Kidney (tissue), 14 donors: ENCODE results near the gene MISP. TPM values are rescaled to one million over a fixed set of nuclear protein-coding genes. Genes with fewer than 3 reads are reported as not detected.

ENCODE experiments used
- DNase-seq, 5 donors: peaks; one replicate each; pipeline ENCODE4 v3.0.0-alpha.2; 2013 to 2020
- FAIRE-seq: peaks from 2 replicates; lab custom pipeline; 2012; peaks lifted over from hg19 to GRCh38; lab: Jason Lieb, UNC
- H3K27ac ChIP-seq, 2 donors: one replicate each; pipeline ENCODE4 v1.7.0; 2013; ENCODE audit warnings: low read depth in 2 of 2, low read length in 2 of 2, inconsistent platforms in 1 of 2
- H3K27me3 ChIP-seq: one replicate; pipeline ENCODE4 v1.7.1; 2013; ENCODE audit warnings: low read length, inconsistent platforms; ENCODE audit not compliant: control insufficient read depth, insufficient read depth
- H3K36me3 ChIP-seq, 3 donors: one replicate each; pipeline versions ENCODE4 v1.7.0 to v1.7.1; 2013; ENCODE audit warnings: low read length in 3 of 3, control low read depth in 1 of 3, inconsistent platforms in 1 of 3; ENCODE audit not compliant: insufficient read depth in 3 of 3, control insufficient read depth in 2 of 3
- H3K4me1 ChIP-seq, 3 donors: one replicate each; pipeline versions ENCODE4 v1.7.0 to v1.7.1; 2013; ENCODE audit warnings: low read length in 3 of 3, inconsistent platforms in 1 of 3, low read depth in 1 of 3; ENCODE audit not compliant: control insufficient read depth in 2 of 3, insufficient read depth in 2 of 3
- H3K4me3 ChIP-seq, 3 donors: one replicate each; pipeline versions ENCODE4 v1.7.0 to v1.8.1; 2013; ENCODE audit warnings: low read length in 3 of 3, control low read depth in 1 of 3, inconsistent platforms in 1 of 3
- H3K9ac ChIP-seq, 3 donors: one replicate each; pipeline versions ENCODE4 v1.7.0 to v1.7.1; 2013; ENCODE audit warnings: low read length in 3 of 3, control low read depth in 1 of 3, inconsistent platforms in 1 of 3
- H3K9me3 ChIP-seq, 3 donors: one replicate each; pipeline versions ENCODE4 v1.7.0 to v1.7.1; 2013; ENCODE audit warnings: low read length in 3 of 3, control low read depth in 1 of 3, inconsistent platforms in 1 of 3; ENCODE audit not compliant: control insufficient read depth in 2 of 3, insufficient read depth in 1 of 3
- intact Hi-C: fragments of 100-400 bp; cut with DNase I; formaldehyde crosslinking; loops from one replicate; pipeline ENCODE4 v1.11.1; 2022
- polyA plus RNA-seq: library from polyadenylated mRNA; stranded (reverse); fragments of 350-450 nt; fragmentation: Illumina TruSeq; extraction: RNeasy Lipid Tissue Mini Kit (QIAGEN cat#74804); gene quantifications from one replicate; pipeline ENCODE4 v1.2.3, GENCODE V29; 2014; ENCODE audit warnings: low read depth, low replicate concordance; ENCODE audit not compliant: insufficient read depth
- total RNA-seq: library from RNA; stranded (reverse); fragmentation: NEBNext Ultra II Directional; extraction: Animal tissue kit (Norgen Biotek cat#: 25700); gene quantifications from one replicate; pipeline ENCODE4 v1.2.1, GENCODE V29; 2021
- TF ChIP-seq, protein P1 (sequence below): IDR thresholded peaks from 3 replicates; pipeline ENCODE4 v1.5.1; 2012; ENCODE audit warnings: mild to moderate bottlenecking, moderate library complexity, borderline replicate concordance; ENCODE audit not compliant: insufficient read depth; ENCODE audit errors: extremely low read depth
- donor health status: control.
- donor health status: control.
- donor health status: control.
- donor health status: control.
- donor health status: control.
- donor health status: DM: yes; HTN: yes; CAD: no.
- donor health status: Normal renal cell carcinoma (clear cell type).

MISP gene
- total and polyA plus RNA-seq, 2 donors from 2014 or later: 17.8 to 19.6 TPM

DNA sequence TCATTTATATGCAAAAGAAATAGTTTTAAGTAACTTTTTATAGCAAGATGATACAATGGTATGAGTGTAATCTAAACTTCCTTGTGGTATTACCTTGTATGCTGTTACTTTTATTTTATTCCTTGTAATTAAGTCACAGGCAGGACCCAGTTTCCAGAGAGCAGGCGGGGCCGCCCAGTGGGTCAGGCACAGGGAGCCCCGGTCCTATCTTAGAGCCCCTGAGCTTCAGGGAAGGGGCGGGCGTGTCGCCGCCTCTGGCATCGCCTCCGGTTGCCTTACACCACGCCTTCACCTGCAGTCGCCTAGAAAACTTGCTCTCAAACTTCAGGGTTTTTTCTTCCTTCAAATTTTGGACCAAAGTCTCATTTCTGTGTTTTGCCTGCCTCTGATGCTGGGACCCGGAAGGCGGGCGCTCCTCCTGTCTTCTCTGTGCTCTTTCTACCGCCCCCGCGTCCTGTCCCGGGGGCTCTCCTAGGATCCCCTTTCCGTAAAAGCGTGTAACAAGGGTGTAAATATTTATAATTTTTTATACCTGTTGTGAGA is 60.7 kb downstream of the MISP start:
- Histone ChIP-seq H3K27ac (no peak overlapping the region), H3K9ac (no peak overlapping the region), H3K9me3 (no peaks in the 10 kb centered on the region), H3K4me3 (no peak overlapping the region), H3K27me3 (no peaks in the 10 kb centered on the region), H3K4me1 (no peaks in the 10 kb centered on the region), H3K36me3 (peaks cover 7 to 33% (median 13%) of the 10 kb centered on the region in 3 donors)
- DNase-seq: no peak
- TF ChIP-seq, protein P1, sequence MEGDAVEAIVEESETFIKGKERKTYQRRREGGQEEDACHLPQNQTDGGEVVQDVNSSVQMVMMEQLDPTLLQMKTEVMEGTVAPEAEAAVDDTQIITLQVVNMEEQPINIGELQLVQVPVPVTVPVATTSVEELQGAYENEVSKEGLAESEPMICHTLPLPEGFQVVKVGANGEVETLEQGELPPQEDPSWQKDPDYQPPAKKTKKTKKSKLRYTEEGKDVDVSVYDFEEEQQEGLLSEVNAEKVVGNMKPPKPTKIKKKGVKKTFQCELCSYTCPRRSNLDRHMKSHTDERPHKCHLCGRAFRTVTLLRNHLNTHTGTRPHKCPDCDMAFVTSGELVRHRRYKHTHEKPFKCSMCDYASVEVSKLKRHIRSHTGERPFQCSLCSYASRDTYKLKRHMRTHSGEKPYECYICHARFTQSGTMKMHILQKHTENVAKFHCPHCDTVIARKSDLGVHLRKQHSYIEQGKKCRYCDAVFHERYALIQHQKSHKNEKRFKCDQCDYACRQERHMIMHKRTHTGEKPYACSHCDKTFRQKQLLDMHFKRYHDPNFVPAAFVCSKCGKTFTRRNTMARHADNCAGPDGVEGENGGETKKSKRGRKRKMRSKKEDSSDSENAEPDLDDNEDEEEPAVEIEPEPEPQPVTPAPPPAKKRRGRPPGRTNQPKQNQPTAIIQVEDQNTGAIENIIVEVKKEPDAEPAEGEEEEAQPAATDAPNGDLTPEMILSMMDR: no peak
- intact Hi-C loops: no loop called here
- no peak for FAIRE-seq

DNA sequence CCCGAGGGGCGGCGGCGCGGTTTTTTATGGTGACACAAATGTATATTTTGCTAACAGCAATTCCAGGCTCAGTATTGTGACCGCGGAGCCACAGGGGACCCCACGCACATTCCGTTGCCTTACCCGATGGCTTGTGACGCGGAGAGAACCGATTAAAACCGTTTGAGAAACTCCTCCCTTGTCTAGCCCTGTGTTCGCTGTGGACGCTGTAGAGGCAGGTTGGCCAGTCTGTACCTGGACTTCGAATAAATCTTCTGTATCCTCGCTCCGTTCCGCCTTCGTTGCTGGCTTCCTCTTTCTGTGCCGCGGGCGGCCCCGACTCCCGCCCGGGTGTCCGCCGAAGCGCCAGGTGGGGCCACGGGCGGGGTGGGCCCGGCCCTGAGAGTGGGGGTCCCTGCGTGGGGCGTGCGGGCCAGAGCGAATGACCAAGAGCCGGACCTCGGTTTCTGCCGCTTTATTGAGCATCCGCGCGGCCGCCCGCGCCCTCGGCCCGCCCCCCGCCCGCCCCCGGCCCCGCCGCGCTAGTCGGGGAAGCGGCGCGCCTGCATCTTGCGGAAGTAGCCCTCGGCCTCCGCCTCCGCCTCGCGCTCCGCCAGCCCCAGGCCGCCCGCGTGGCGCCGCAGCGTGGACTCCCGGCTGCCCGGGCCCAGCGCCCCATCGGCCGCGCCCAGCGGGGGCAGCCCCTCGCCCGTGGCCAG is 61.3 kb downstream of the MISP start:
- DNase-seq: peak in 2 of 5 donors; percentile 62 to 73
- H3K27me3 ChIP-seq: no peaks in the 10 kb centered on the region
- no peak overlapping the region for H3K27ac ChIP-seq
- H3K4me1 ChIP-seq: no peaks in the 10 kb centered on the region
- FAIRE-seq: no peak
- H3K9ac ChIP-seq: no peak overlapping the region
- H3K4me3 ChIP-seq: no peak overlapping the region
- peaks cover 7 to 27% (median 10%) of the 10 kb centered on the region in 3 donors for H3K36me3 ChIP-seq
- intact Hi-C loops: no loop called here
- H3K9me3 ChIP-seq: no peaks in the 10 kb centered on the region
- TF ChIP-seq, protein P1: no peak

DNA sequence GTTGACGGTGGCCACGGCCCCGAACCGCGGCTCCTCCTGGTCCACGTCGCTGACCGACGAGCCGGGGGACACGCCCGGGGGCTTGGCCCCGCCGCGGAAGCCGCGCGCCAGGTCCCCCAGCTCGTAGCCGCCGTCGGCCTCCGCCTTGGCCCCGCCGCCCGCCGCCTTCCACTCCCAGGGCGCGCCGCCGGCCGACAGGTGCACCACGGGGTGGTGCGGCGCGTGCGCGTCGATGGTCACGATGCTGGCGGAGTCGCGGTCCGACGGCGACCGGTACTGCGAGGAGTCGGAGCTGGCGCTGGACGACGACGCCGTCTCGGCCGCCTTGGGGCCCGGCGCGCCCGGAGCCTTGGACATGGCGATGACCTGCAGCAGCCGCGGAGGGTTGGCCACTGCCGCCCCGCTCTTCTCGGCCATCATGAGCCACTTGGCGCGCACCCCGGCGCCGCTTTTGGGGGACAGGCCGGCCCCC is 61.9 kb downstream of the MISP start:
- Histone ChIP-seq H3K4me1 (no peaks in the 10 kb centered on the region), H3K9ac (no peak overlapping the region), H3K27me3 (no peaks in the 10 kb centered on the region), H3K27ac (no peak overlapping the region), H3K36me3 (peaks cover 5 to 21% (median 6%) of the 10 kb centered on the region in 3 donors), H3K9me3 (no peaks in the 10 kb centered on the region), H3K4me3 (no peak overlapping the region)
- DNase-seq (peak in 1 of 5 donors; percentile 76), FAIRE-seq (no peak)
- intact Hi-C loops: no loop called here
- TF ChIP-seq, protein P1: no peak
